ENCODE results near the gene HAO2.

HAO2 gene

DNA sequence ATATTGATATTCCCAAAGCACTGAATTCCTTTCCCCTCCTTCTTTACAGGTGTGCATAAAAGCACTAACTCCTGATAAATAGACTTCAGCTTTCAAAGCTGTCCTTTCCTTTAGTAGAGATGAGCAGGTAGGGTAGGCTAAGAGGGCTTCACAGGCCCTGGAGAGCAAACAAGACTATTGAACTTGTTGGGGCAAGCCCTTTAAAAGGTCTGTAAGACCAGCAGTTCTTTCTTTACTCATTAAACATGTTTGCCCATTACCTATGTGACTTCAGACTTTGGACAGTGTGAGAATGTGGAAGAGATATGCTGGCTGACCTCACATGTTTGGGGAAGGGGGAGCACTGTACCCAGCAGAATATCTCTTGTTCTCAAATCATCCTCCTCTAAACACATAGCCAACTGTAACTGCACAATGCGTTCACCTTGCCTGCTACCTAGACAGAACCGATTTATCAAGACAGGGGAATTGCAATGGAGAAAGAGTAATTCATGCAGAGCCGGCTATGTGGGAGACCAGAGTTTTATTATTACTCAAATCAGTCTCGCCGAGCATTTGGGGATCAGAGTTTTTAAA lies 27.1 kb upstream of the HAO2 start:
- TF ChIP-seq, protein P1, sequence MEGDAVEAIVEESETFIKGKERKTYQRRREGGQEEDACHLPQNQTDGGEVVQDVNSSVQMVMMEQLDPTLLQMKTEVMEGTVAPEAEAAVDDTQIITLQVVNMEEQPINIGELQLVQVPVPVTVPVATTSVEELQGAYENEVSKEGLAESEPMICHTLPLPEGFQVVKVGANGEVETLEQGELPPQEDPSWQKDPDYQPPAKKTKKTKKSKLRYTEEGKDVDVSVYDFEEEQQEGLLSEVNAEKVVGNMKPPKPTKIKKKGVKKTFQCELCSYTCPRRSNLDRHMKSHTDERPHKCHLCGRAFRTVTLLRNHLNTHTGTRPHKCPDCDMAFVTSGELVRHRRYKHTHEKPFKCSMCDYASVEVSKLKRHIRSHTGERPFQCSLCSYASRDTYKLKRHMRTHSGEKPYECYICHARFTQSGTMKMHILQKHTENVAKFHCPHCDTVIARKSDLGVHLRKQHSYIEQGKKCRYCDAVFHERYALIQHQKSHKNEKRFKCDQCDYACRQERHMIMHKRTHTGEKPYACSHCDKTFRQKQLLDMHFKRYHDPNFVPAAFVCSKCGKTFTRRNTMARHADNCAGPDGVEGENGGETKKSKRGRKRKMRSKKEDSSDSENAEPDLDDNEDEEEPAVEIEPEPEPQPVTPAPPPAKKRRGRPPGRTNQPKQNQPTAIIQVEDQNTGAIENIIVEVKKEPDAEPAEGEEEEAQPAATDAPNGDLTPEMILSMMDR (IDR thresholded peaks at IDR 0.05; ENCODE audit: borderline replicate concordance, extremely low read depth, low read length, poor library complexity, severe bottlenecking): no peak
- TF ChIP-seq EZH2 (IDR thresholded peaks at IDR 0.05; ENCODE audit: borderline replicate concordance, low read depth, low read length, severe bottlenecking): no peak
- H3K79me2 ChIP-seq (ENCODE audit: insufficient read depth, low read length): no peaks in the 10 kb centered on the region
- no peaks in the 10 kb centered on the region for H4K20me1 ChIP-seq (ENCODE audit: insufficient read depth, low read length)
- ATAC-seq (ENCODE audit: insufficient read depth, low read depth) (no peak), DNase-seq (no peak)
- no peak overlapping the region for H3K27ac ChIP-seq (ENCODE audit: low read length)
- H3K9ac ChIP-seq (ENCODE audit: low read depth, low read length): no peak overlapping the region
- no peaks in the 10 kb centered on the region for H3K36me3 ChIP-seq (ENCODE audit: insufficient read depth, low read length)
- H3K9me3 ChIP-seq (ENCODE audit: insufficient read depth, low read length, severe bottlenecking): no peaks in the 10 kb centered on the region
- no peaks in the 10 kb centered on the region for H3K27me3 ChIP-seq (ENCODE audit: insufficient read depth, low read length, poor library complexity)
- no peak overlapping the region for H3K4me3 ChIP-seq (ENCODE audit: low read depth in 1 of 2, low read length in 2 of 2)
- no peak overlapping the region for H2AFZ ChIP-seq (ENCODE audit: low read depth, low read length)
- H3K4me1 ChIP-seq (ENCODE audit: insufficient read depth, low read length): no peaks in the 10 kb centered on the region
- H3K4me2 ChIP-seq (ENCODE audit: insufficient read depth, low read length): no peak overlapping the region

DNA sequence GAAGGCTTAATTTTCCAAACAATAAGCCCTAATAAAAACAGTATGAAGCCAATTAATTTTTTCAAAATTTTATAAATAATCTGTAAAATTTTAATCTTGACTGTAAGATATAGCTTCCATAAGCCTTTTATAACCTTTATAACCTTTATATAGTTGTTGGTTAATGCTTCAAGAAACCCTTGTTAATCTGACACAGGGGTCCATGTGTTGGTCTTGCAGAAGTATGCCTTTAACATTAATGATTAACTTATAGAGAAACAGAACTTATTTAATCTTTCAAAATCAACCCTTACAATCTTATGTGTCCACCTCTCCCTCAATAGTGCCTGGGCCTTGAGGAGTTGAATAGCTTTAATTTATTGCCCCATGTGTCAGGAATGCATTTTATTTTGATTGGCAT lies 23.2 kb upstream of the HAO2 start:
- Histone ChIP-seq H3K27ac (ENCODE audit: low read length) (no peak overlapping the region), H3K4me1 (ENCODE audit: insufficient read depth, low read length) (no peaks in the 10 kb centered on the region), H2AFZ (ENCODE audit: low read depth, low read length) (no peak overlapping the region)

DNA sequence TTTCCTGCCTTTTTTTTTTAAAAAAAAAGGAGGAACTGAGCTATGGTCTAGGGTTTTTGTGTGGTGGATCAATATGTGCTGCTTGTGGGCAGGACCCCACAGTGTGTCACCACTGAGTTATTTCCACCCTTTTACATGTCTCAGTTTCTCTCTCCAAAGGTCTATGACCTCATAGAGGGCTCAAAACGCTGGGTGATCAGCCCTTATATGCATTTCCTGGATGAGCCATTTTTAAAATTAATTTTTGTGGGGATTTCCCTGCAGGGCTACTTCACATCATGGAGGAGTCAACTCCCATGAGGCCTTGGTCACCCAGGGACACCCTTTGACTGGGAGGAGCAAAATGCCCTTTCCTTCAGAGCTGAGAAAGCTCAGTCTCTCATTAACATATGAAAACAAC lies 20.7 kb upstream of the HAO2 start:
- Histone ChIP-seq H3K4me2 (ENCODE audit: insufficient read depth, low read length) (no peak overlapping the region), H3K27me3 (ENCODE audit: insufficient read depth, low read length, poor library complexity) (no peaks in the 10 kb centered on the region), H3K36me3 (ENCODE audit: insufficient read depth, low read length) (no peaks in the 10 kb centered on the region), H4K20me1 (ENCODE audit: insufficient read depth, low read length) (no peaks in the 10 kb centered on the region), H3K79me2 (ENCODE audit: insufficient read depth, low read length) (no peaks in the 10 kb centered on the region), H3K9ac (ENCODE audit: low read depth, low read length) (no peak overlapping the region), H3K4me3 (ENCODE audit: low read depth in 1 of 2, low read length in 2 of 2) (no peak overlapping the region), H3K27ac (ENCODE audit: low read length) (no peak overlapping the region), H3K4me1 (ENCODE audit: insufficient read depth, low read length) (no peaks in the 10 kb centered on the region), H3K9me3 (ENCODE audit: insufficient read depth, low read length, severe bottlenecking) (no peaks in the 10 kb centered on the region), H2AFZ (ENCODE audit: low read depth, low read length) (no peak overlapping the region)
- TF ChIP-seq, protein P1 (IDR thresholded peaks at IDR 0.05; ENCODE audit: borderline replicate concordance, extremely low read depth, low read length, poor library complexity, severe bottlenecking): no peak
- TF ChIP-seq EZH2 (IDR thresholded peaks at IDR 0.05; ENCODE audit: borderline replicate concordance, low read depth, low read length, severe bottlenecking): no peak
- ATAC-seq (ENCODE audit: insufficient read depth, low read depth) (no peak), DNase-seq (no peak)

More for the DNA sequence above, 23.2 kb upstream of the HAO2 start:
- Histone ChIP-seq H3K4me2 (ENCODE audit: insufficient read depth, low read length) (no peak overlapping the region), H3K27me3 (ENCODE audit: insufficient read depth, low read length, poor library complexity) (no peaks in the 10 kb centered on the region), H3K36me3 (ENCODE audit: insufficient read depth, low read length) (no peaks in the 10 kb centered on the region), H3K4me3 (ENCODE audit: low read depth in 1 of 2, low read length in 2 of 2) (no peak overlapping the region), H3K79me2 (ENCODE audit: insufficient read depth, low read length) (no peaks in the 10 kb centered on the region), H3K9ac (ENCODE audit: low read depth, low read length) (no peak overlapping the region), H3K9me3 (ENCODE audit: insufficient read depth, low read length, severe bottlenecking) (no peaks in the 10 kb centered on the region), H4K20me1 (ENCODE audit: insufficient read depth, low read length) (no peaks in the 10 kb centered on the region)
- DNase-seq: no peak
- no peak for ATAC-seq (ENCODE audit: insufficient read depth, low read depth)
- TF ChIP-seq EZH2 (IDR thresholded peaks at IDR 0.05; ENCODE audit: borderline replicate concordance, low read depth, low read length, severe bottlenecking): no peak
- TF ChIP-seq, protein P1 (IDR thresholded peaks at IDR 0.05; ENCODE audit: borderline replicate concordance, extremely low read depth, low read length, poor library complexity, severe bottlenecking): no peak
